ENCODE data around the gene AASDH.
A peak's percentile ranks its signal among the peaks of the same experiment; 100 is the strongest.

AASDH gene

GRCh38 chr4:56301181-56301996 is 85.9 kb downstream of the AASDH start:
- peak; percentile 86 for TF ChIP-seq CTCF (IDR thresholded peaks at IDR 0.05; ENCODE audit: extremely low read depth, insufficient read depth, missing control alignments)
- DNase-seq (ENCODE audit: low spot score), result peak; percentile 65
- in situ Hi-C loops (cut with MboI; ENCODE audit: low pct_unique_long_range_greater_than_20kb, low sequenced_read_pairs, unreplicated experiment), result no loop called here

- no peak for TF ChIP-seq CTCF (IDR thresholded peaks at IDR 0.05; ENCODE audit: extremely low read depth, insufficient read depth, missing control alignments)
- in situ Hi-C loops (cut with MboI; ENCODE audit: low pct_unique_long_range_greater_than_20kb, low sequenced_read_pairs, unreplicated experiment), result no loop called here
- DNase-seq (ENCODE audit: low spot score), result no peak
Observed at GRCh38 chr4:56298236-56298635, 89.1 kb downstream of the AASDH start.

GRCh38 chr4:56297776-56298175 is 89.5 kb downstream of the AASDH start:
- in situ Hi-C loops (cut with MboI; ENCODE audit: low pct_unique_long_range_greater_than_20kb, low sequenced_read_pairs, unreplicated experiment), result no loop called here
- TF ChIP-seq CTCF (IDR thresholded peaks at IDR 0.05; ENCODE audit: extremely low read depth, insufficient read depth, missing control alignments), result no peak
- DNase-seq (ENCODE audit: low spot score), result no peak

GRCh38 chr4:56296526-56296925 is 90.8 kb downstream of the AASDH start:
- DNase-seq (ENCODE audit: low spot score), result no peak
- in situ Hi-C loops (cut with MboI; ENCODE audit: low pct_unique_long_range_greater_than_20kb, low sequenced_read_pairs, unreplicated experiment), result no loop called here
- no peak for TF ChIP-seq CTCF (IDR thresholded peaks at IDR 0.05; ENCODE audit: extremely low read depth, insufficient read depth, missing control alignments)

GRCh38 chr4:56293121-56293520 is 94.2 kb downstream of the AASDH start:
- no peak for TF ChIP-seq CTCF (IDR thresholded peaks at IDR 0.05; ENCODE audit: extremely low read depth, insufficient read depth, missing control alignments)
- DNase-seq (ENCODE audit: low spot score), result no peak
- in situ Hi-C loops (cut with MboI; ENCODE audit: low pct_unique_long_range_greater_than_20kb, low sequenced_read_pairs, unreplicated experiment), result no loop called here

- in situ Hi-C loops (cut with MboI; ENCODE audit: low pct_unique_long_range_greater_than_20kb, low sequenced_read_pairs, unreplicated experiment), result no loop called here
- no peak for DNase-seq (ENCODE audit: low spot score)
- TF ChIP-seq CTCF (IDR thresholded peaks at IDR 0.05; ENCODE audit: extremely low read depth, insufficient read depth, missing control alignments), result no peak
Observed at GRCh38 chr4:56289934-56290333, 97.4 kb downstream of the AASDH start.

Measured in GM13977 (cell line).